ENCODE measurements around the gene DEAF1. TPM values are rescaled to one million over a fixed set of nuclear protein-coding genes. Genes with fewer than 3 reads are reported as not detected.

Gene DEAF1
- total and polyA plus RNA-seq, 9 donors = 22.7 to 38.9 (median 31.2) TPM

Other genes with a start within 250 kb of the DEAF1 start
- 19.4 TPM for gene PTDSS2, start 244.9 kb downstream of the DEAF1 start, total RNA-seq
- 10 to 100 TPM; 25.6 to 47.2 (median 30.4) TPM for gene PTDSS2, start 244.9 kb downstream of the DEAF1 start, polyA plus RNA-seq (ENCODE audit: insufficient read depth in 1 of 8, insufficient read length in 8 of 8, low replicate concordance in 1 of 8)
- 89.5 TPM for gene RNH1, start 188.0 kb downstream of the DEAF1 start, total RNA-seq
- 100 to 1,000 TPM in 4 of 8 donors, 10 to 100 TPM in 4; 89.6 to 107 (median 99.6) TPM for gene RNH1, start 188.0 kb downstream of the DEAF1 start, polyA plus RNA-seq (ENCODE audit: insufficient read depth in 1 of 8, insufficient read length in 8 of 8, low replicate concordance in 1 of 8)
- gene HRAS, start 159.6 kb downstream of the DEAF1 start, total RNA-seq = 90.4 TPM
- gene HRAS, start 159.6 kb downstream of the DEAF1 start, polyA plus RNA-seq (ENCODE audit: insufficient read depth in 1 of 8, insufficient read length in 8 of 8, low replicate concordance in 1 of 8) = 100 to 1,000 TPM in 5 of 8 donors, 10 to 100 TPM in 3; 78.8 to 143 (median 119) TPM
- 2.0 TPM for gene LRRC56, start 157.7 kb downstream of the DEAF1 start, total RNA-seq
- 1 to 10 TPM; 1.7 to 8.4 (median 5.9) TPM for gene LRRC56, start 157.7 kb downstream of the DEAF1 start, polyA plus RNA-seq (ENCODE audit: insufficient read depth in 1 of 8, insufficient read length in 8 of 8, low replicate concordance in 1 of 8)
- gene LMNTD2, start 134.5 kb downstream of the DEAF1 start, total RNA-seq = 0.22 TPM
- 1 to 10 TPM in 2 of 8 donors, under 1 TPM in 6; 0.25 to 1.5 (median 0.62) TPM for gene LMNTD2, start 134.5 kb downstream of the DEAF1 start, polyA plus RNA-seq (ENCODE audit: insufficient read depth in 1 of 8, insufficient read length in 8 of 8, low replicate concordance in 1 of 8)
- gene RASSF7, start 134.3 kb downstream of the DEAF1 start, total RNA-seq = 2.3 TPM
- 1 to 10 TPM; 2.3 to 4.4 (median 2.6) TPM for gene RASSF7, start 134.3 kb downstream of the DEAF1 start, polyA plus RNA-seq (ENCODE audit: insufficient read depth in 1 of 8, insufficient read length in 8 of 8, low replicate concordance in 1 of 8)
- gene PHRF1, start 118.8 kb downstream of the DEAF1 start, total RNA-seq = 13.1 TPM
- 10 to 100 TPM; 16.0 to 23.1 (median 20.2) TPM for gene PHRF1, start 118.8 kb downstream of the DEAF1 start, polyA plus RNA-seq (ENCODE audit: insufficient read depth in 1 of 8, insufficient read length in 8 of 8, low replicate concordance in 1 of 8)
- 11.3 TPM for gene IRF7, start 79.3 kb downstream of the DEAF1 start, total RNA-seq
- 10 to 100 TPM in 3 of 8 donors, 1 to 10 TPM in 5; 7.8 to 14.7 (median 9.6) TPM for gene IRF7, start 79.3 kb downstream of the DEAF1 start, polyA plus RNA-seq (ENCODE audit: insufficient read depth in 1 of 8, insufficient read length in 8 of 8, low replicate concordance in 1 of 8)
- 0.75 TPM for gene CDHR5, start 70.3 kb downstream of the DEAF1 start, total RNA-seq
- 10 to 100 TPM in 1 of 8 donors, 1 to 10 TPM in 6, under 1 TPM in 1; 0.65 to 33.7 (median 1.4) TPM for gene CDHR5, start 70.3 kb downstream of the DEAF1 start, polyA plus RNA-seq (ENCODE audit: insufficient read depth in 1 of 8, insufficient read length in 8 of 8, low replicate concordance in 1 of 8)
- gene SCT, start 68.0 kb downstream of the DEAF1 start, total RNA-seq = 55.2 TPM
- 100 to 1,000 TPM in 2 of 8 donors, 10 to 100 TPM in 6; 37.0 to 126 (median 66.4) TPM for gene SCT, start 68.0 kb downstream of the DEAF1 start, polyA plus RNA-seq (ENCODE audit: insufficient read depth in 1 of 8, insufficient read length in 8 of 8, low replicate concordance in 1 of 8)
- gene DRD4, start 58.0 kb downstream of the DEAF1 start, total RNA-seq = 0.22 TPM
- 1 to 10 TPM in 2 of 8 donors, under 1 TPM in 6; 0.18 to 2.0 (median 0.83) TPM for gene DRD4, start 58.0 kb downstream of the DEAF1 start, polyA plus RNA-seq (ENCODE audit: insufficient read depth in 1 of 8, insufficient read length in 8 of 8, low replicate concordance in 1 of 8)
- gene TMEM80, start 594 bp upstream of the DEAF1 start, total RNA-seq = 11.8 TPM
- gene TMEM80, start 594 bp upstream of the DEAF1 start, polyA plus RNA-seq (ENCODE audit: insufficient read depth in 1 of 8, insufficient read length in 8 of 8, low replicate concordance in 1 of 8) = 10 to 100 TPM; 10.1 to 26.0 (median 20.1) TPM
- 1.6 TPM for gene EPS8L2, start 11.0 kb upstream of the DEAF1 start, total RNA-seq
- gene EPS8L2, start 11.0 kb upstream of the DEAF1 start, polyA plus RNA-seq (ENCODE audit: insufficient read depth in 1 of 8, insufficient read length in 8 of 8, low replicate concordance in 1 of 8) = 10 to 100 TPM in 1 of 8 donors, 1 to 10 TPM in 7; 1.5 to 14.1 (median 2.2) TPM
- 62.7 TPM for gene TALDO1, start 52.2 kb upstream of the DEAF1 start, total RNA-seq
- 10 to 100 TPM; 60.2 to 79.9 (median 71.3) TPM for gene TALDO1, start 52.2 kb upstream of the DEAF1 start, polyA plus RNA-seq (ENCODE audit: insufficient read depth in 1 of 8, insufficient read length in 8 of 8, low replicate concordance in 1 of 8)
- 18.1 TPM for gene GATD1, start 82.3 kb upstream of the DEAF1 start, total RNA-seq
- 10 to 100 TPM; 38.9 to 53.2 (median 44.8) TPM for gene GATD1, start 82.3 kb upstream of the DEAF1 start, polyA plus RNA-seq (ENCODE audit: insufficient read depth in 1 of 8, insufficient read length in 8 of 8, low replicate concordance in 1 of 8)
- gene CEND1, start 94.9 kb upstream of the DEAF1 start, total RNA-seq = 0.04 TPM
- 1 to 10 TPM in 1 of 8 donors, under 1 TPM in 7; 0.36 to 1.5 (median 0.56) TPM for gene CEND1, start 94.9 kb upstream of the DEAF1 start, polyA plus RNA-seq (ENCODE audit: insufficient read depth in 1 of 8, insufficient read length in 8 of 8, low replicate concordance in 1 of 8)
- gene SLC25A22, start 103.1 kb upstream of the DEAF1 start, total RNA-seq = 5.4 TPM
- gene SLC25A22, start 103.1 kb upstream of the DEAF1 start, polyA plus RNA-seq (ENCODE audit: insufficient read depth in 1 of 8, insufficient read length in 8 of 8, low replicate concordance in 1 of 8) = 10 to 100 TPM; 10.4 to 15.8 (median 14.2) TPM
- gene PIDD1, start 110.0 kb upstream of the DEAF1 start, total RNA-seq = 3.9 TPM
- gene PIDD1, start 110.0 kb upstream of the DEAF1 start, polyA plus RNA-seq (ENCODE audit: insufficient read depth in 1 of 8, insufficient read length in 8 of 8, low replicate concordance in 1 of 8) = 10 to 100 TPM in 4 of 8 donors, 1 to 10 TPM in 4; 5.5 to 13.7 (median 10.0) TPM
- 2,004 TPM for gene RPLP2, start 114.7 kb upstream of the DEAF1 start, total RNA-seq
- 1,000 to 10,000 TPM; 1,485 to 2,136 (median 1,739) TPM for gene RPLP2, start 114.7 kb upstream of the DEAF1 start, polyA plus RNA-seq (ENCODE audit: insufficient read depth in 1 of 8, insufficient read length in 8 of 8, low replicate concordance in 1 of 8)
- 9.0 TPM for gene PNPLA2, start 123.7 kb upstream of the DEAF1 start, total RNA-seq
- gene PNPLA2, start 123.7 kb upstream of the DEAF1 start, polyA plus RNA-seq (ENCODE audit: insufficient read depth in 1 of 8, insufficient read length in 8 of 8, low replicate concordance in 1 of 8) = 10 to 100 TPM; 19.4 to 46.1 (median 28.4) TPM
- gene CRACR2B, start 132.7 kb upstream of the DEAF1 start, total RNA-seq = 6.9 TPM
- 10 to 100 TPM in 7 of 8 donors, 1 to 10 TPM in 1; 7.7 to 22.0 (median 13.3) TPM for gene CRACR2B, start 132.7 kb upstream of the DEAF1 start, polyA plus RNA-seq (ENCODE audit: insufficient read depth in 1 of 8, insufficient read length in 8 of 8, low replicate concordance in 1 of 8)
- 147 TPM for gene CD151, start 137.7 kb upstream of the DEAF1 start, total RNA-seq
- gene CD151, start 137.7 kb upstream of the DEAF1 start, polyA plus RNA-seq (ENCODE audit: insufficient read depth in 1 of 8, insufficient read length in 8 of 8, low replicate concordance in 1 of 8) = 100 to 1,000 TPM; 133 to 178 (median 151) TPM
- 97.7 TPM for gene POLR2L, start 147.3 kb upstream of the DEAF1 start, total RNA-seq
- 100 to 1,000 TPM; 114 to 147 (median 125) TPM for gene POLR2L, start 147.3 kb upstream of the DEAF1 start, polyA plus RNA-seq (ENCODE audit: insufficient read depth in 1 of 8, insufficient read length in 8 of 8, low replicate concordance in 1 of 8)
- 60.3 TPM for gene TSPAN4, start 147.6 kb upstream of the DEAF1 start, total RNA-seq
- 10 to 100 TPM; 48.0 to 75.9 (median 65.1) TPM for gene TSPAN4, start 147.6 kb upstream of the DEAF1 start, polyA plus RNA-seq (ENCODE audit: insufficient read depth in 1 of 8, insufficient read length in 8 of 8, low replicate concordance in 1 of 8)
- gene CHID1, start 215.6 kb upstream of the DEAF1 start, total RNA-seq = 30.5 TPM
- gene CHID1, start 215.6 kb upstream of the DEAF1 start, polyA plus RNA-seq (ENCODE audit: insufficient read depth in 1 of 8, insufficient read length in 8 of 8, low replicate concordance in 1 of 8) = 10 to 100 TPM; 60.4 to 77.4 (median 68.5) TPM
- 18.5 TPM for gene AP2A2, start 230.6 kb upstream of the DEAF1 start, total RNA-seq
- gene AP2A2, start 230.6 kb upstream of the DEAF1 start, polyA plus RNA-seq (ENCODE audit: insufficient read depth in 1 of 8, insufficient read length in 8 of 8, low replicate concordance in 1 of 8) = 10 to 100 TPM; 38.3 to 61.4 (median 48.0) TPM

Measured in muscle of leg (tissue), 9 donors.